ENCODE measurements around the gene PAXX. TPM values are rescaled to one million over a fixed set of nuclear protein-coding genes. Genes with fewer than 3 reads are reported as not detected.

PAXX gene
- total RNA-seq, 1 donor from 2014 or later: 34.4 TPM

DNA sequence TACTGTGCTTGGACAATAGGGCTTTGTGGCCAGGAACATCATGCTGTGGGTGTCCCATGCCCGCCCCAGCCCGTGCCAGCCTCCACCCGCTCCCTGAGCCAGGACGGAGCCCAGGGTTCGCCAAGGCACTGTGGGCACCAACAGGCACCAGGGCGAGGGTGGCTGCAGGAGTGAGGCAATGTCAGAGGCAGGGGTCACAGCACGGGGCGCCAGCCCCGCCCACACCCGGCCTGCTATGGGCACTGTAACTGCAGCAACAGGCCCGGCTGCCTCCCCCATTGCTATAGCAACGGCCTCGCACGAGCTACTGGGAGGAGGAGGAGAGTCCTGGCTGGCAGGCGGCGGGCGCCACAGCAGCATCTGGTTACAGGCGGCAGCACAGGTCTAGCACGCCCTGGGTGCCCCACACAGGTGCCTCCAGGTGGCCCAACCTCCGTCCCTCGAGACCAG lies 33.3 kb downstream of the PAXX start:
- no peak for DNase-seq (ENCODE audit: low spot score)
- H3K36me3 Mint-ChIP-seq (ENCODE audit: low read depth): no peaks in the 10 kb centered on the region
- H3K4me3 Mint-ChIP-seq (ENCODE audit: unreplicated experiment): no peak overlapping the region
- H3K27ac Mint-ChIP-seq (ENCODE audit: unreplicated experiment): no peak overlapping the region
- peaks cover 7% of the 10 kb centered on the region for H3K4me1 Mint-ChIP-seq (ENCODE audit: low read depth)
- H3K27me3 Mint-ChIP-seq (ENCODE audit: low read depth): no peaks in the 10 kb centered on the region
- H3K9me3 Mint-ChIP-seq (ENCODE audit: low read depth): no peaks in the 10 kb centered on the region
- TF ChIP-seq, protein P1, sequence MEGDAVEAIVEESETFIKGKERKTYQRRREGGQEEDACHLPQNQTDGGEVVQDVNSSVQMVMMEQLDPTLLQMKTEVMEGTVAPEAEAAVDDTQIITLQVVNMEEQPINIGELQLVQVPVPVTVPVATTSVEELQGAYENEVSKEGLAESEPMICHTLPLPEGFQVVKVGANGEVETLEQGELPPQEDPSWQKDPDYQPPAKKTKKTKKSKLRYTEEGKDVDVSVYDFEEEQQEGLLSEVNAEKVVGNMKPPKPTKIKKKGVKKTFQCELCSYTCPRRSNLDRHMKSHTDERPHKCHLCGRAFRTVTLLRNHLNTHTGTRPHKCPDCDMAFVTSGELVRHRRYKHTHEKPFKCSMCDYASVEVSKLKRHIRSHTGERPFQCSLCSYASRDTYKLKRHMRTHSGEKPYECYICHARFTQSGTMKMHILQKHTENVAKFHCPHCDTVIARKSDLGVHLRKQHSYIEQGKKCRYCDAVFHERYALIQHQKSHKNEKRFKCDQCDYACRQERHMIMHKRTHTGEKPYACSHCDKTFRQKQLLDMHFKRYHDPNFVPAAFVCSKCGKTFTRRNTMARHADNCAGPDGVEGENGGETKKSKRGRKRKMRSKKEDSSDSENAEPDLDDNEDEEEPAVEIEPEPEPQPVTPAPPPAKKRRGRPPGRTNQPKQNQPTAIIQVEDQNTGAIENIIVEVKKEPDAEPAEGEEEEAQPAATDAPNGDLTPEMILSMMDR (IDR thresholded peaks at IDR 0.05): no peak

GRCh38 chr9:137026384-137026783 lies 34.2 kb downstream of the PAXX start:
- no peak for DNase-seq (ENCODE audit: low spot score)
- TF ChIP-seq, protein P1 (IDR thresholded peaks at IDR 0.05): no peak
- no peaks in the 10 kb centered on the region for H3K9me3 Mint-ChIP-seq (ENCODE audit: low read depth)
- H3K27me3 Mint-ChIP-seq (ENCODE audit: low read depth): no peaks in the 10 kb centered on the region
- H3K4me3 Mint-ChIP-seq (ENCODE audit: unreplicated experiment): no peak overlapping the region
- H3K27ac Mint-ChIP-seq (ENCODE audit: unreplicated experiment): no peak overlapping the region
- peaks cover 7% of the 10 kb centered on the region for H3K4me1 Mint-ChIP-seq (ENCODE audit: low read depth)
- H3K36me3 Mint-ChIP-seq (ENCODE audit: low read depth): no peaks in the 10 kb centered on the region

GRCh38 chr9:137026828-137027227 lies 34.6 kb downstream of the PAXX start:
- Mint-ChIP-seq H3K4me3 (ENCODE audit: unreplicated experiment) (peak overlapping the region; percentile 74), H3K4me1 (ENCODE audit: low read depth) (peaks cover 7% of the 10 kb centered on the region), H3K27ac (ENCODE audit: unreplicated experiment) (no peak overlapping the region), H3K36me3 (ENCODE audit: low read depth) (no peaks in the 10 kb centered on the region), H3K9me3 (ENCODE audit: low read depth) (no peaks in the 10 kb centered on the region), H3K27me3 (ENCODE audit: low read depth) (no peaks in the 10 kb centered on the region)
- TF ChIP-seq, protein P1 (IDR thresholded peaks at IDR 0.05): no peak
- no peak for DNase-seq (ENCODE audit: low spot score)

DNA sequence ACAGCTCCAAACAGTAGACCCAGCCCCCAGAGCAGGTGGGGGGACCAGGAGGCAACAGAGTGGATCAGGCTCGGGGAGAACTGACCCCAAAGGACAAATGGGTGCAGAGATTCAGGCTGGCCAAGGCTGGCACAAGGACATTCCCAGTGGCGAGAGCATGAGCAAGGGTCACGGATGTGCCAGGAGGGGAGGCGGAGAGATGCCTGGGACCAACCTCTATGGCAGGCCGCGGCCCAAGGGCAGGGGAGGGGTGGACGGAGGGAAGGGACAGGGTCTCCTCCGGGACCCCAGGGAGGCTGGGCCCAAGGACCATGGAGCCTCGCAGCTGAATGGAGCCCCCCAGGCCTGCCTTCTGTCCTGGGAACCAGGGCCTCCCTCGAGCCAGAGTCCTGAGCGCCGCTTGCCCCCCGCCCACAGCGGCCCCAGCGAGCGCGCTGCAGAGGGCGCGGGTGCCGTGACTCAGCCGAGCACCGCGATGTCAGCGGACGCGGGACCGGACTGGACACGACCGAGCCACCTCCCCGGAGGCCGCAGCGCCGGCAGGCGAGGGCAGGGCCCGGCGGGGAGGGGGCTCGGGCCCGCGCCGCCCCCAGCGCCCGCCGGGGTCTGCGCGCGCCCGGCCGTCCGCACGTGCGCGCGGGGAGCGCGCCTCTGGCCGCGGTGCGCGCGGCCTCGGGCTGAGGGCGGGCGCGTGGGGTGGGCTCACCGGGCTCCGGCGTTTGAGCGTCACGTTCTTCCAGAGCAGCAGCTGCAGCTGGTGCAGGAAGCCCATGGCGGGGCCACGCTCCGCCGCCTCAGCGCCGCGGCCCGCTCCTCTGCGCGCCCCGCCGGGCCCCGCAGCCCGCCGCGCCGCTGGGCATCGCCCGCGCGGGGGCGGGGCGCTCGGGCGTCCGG lies 35.4 kb downstream of the PAXX start, which contains the start of gene ABCA2:
Gene ABCA2, minus strand, starts transcription at position 869 of the 894 bp plus-strand sequence. Its CDS starts 97 bp downstream, at position 772.
- Mint-ChIP-seq H3K4me3 (ENCODE audit: unreplicated experiment) (peak within 1 kb of the TSS; percentile 74), H3K27me3 (ENCODE audit: low read depth) (no peaks in the 10 kb centered on the region), H3K9me3 (ENCODE audit: low read depth) (no peaks in the 10 kb centered on the region), H3K27ac (ENCODE audit: unreplicated experiment) (peak within 1 kb of the TSS; percentile 17), H3K36me3 (ENCODE audit: low read depth) (no peaks in the 10 kb centered on the region), H3K4me1 (ENCODE audit: low read depth) (peaks cover 7% of the 10 kb centered on the region)
- TF ChIP-seq, protein P1 (IDR thresholded peaks at IDR 0.05): no peak
- DNase-seq (ENCODE audit: low spot score): no peak

GRCh38 chr9:137028263-137029057 lies 36.2 kb downstream of the PAXX start:
- H3K9me3 Mint-ChIP-seq (ENCODE audit: low read depth): no peaks in the 10 kb centered on the region
- H3K36me3 Mint-ChIP-seq (ENCODE audit: low read depth): no peaks in the 10 kb centered on the region
- TF ChIP-seq, protein P1 (IDR thresholded peaks at IDR 0.05): no peak
- no peaks in the 10 kb centered on the region for H3K27me3 Mint-ChIP-seq (ENCODE audit: low read depth)
- DNase-seq (ENCODE audit: low spot score): no peak
- H3K4me1 Mint-ChIP-seq (ENCODE audit: low read depth): peaks cover 7% of the 10 kb centered on the region
- H3K4me3 Mint-ChIP-seq (ENCODE audit: unreplicated experiment): peak overlapping the region; percentile 68
- no peak overlapping the region for H3K27ac Mint-ChIP-seq (ENCODE audit: unreplicated experiment)
